ENCODE measurements around the gene ERCC6L2. TPM values are rescaled to one million over a fixed set of nuclear protein-coding genes. Genes with fewer than 3 reads are reported as not detected.

The ERCC6L2 gene
- total RNA-seq, 3 donors from 2014 or later (not counting 1 experiment from before 2014, with no cell fraction given), result 37.1 to 45.8 (median 38.6) TPM

DNA sequence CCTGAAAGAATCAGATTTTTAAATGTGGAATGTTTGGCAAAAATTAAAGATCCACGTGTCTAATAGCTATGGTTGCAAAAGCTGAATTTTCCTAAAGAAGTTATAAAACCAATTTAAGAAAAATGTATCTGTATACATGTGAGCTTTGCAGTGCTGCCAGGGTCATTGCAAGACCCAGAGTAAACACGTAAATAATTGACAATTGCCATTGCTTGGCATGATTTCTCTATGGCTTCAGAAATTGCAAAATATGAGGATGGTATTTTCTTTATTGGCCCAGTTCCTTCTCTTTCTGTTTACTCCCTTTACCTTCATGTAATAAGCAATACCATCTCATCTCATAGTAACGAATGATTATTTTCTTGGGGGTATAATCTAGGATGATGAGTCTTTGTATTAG, 123.9 kb downstream of the ERCC6L2 start:
- Mint-ChIP-seq H3K4me3 (no peak overlapping the region), H3K36me3 (peaks cover 26% of the 10 kb centered on the region), H3K4me1 (peaks cover 4 to 7% of the 10 kb centered on the region in 2 donors), H3K9me3 (peaks cover 4 to 5% of the 10 kb centered on the region in 2 donors), H3K27me3 (ENCODE audit: low read depth in 2 of 2) (no peaks in the 10 kb centered on the region), H3K27ac (no peak overlapping the region)
- H3K27ac ChIP-seq (ENCODE audit: low read length), result no peak overlapping the region
- TF ChIP-seq, protein P1, sequence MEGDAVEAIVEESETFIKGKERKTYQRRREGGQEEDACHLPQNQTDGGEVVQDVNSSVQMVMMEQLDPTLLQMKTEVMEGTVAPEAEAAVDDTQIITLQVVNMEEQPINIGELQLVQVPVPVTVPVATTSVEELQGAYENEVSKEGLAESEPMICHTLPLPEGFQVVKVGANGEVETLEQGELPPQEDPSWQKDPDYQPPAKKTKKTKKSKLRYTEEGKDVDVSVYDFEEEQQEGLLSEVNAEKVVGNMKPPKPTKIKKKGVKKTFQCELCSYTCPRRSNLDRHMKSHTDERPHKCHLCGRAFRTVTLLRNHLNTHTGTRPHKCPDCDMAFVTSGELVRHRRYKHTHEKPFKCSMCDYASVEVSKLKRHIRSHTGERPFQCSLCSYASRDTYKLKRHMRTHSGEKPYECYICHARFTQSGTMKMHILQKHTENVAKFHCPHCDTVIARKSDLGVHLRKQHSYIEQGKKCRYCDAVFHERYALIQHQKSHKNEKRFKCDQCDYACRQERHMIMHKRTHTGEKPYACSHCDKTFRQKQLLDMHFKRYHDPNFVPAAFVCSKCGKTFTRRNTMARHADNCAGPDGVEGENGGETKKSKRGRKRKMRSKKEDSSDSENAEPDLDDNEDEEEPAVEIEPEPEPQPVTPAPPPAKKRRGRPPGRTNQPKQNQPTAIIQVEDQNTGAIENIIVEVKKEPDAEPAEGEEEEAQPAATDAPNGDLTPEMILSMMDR (IDR thresholded peaks at IDR 0.05), result no peak
- intact Hi-C loops (cut with micrococcal nuclease), result no loop called here
- peaks cover 9% of the 10 kb centered on the region for H3K9me3 ChIP-seq (ENCODE audit: control insufficient read depth, insufficient read depth, low read length)
- H3K36me3 ChIP-seq (ENCODE audit: control insufficient read depth, insufficient read depth, low read length), result no peaks in the 10 kb centered on the region
- H3K27me3 ChIP-seq (ENCODE audit: control insufficient read depth, insufficient read depth, low read length), result no peaks in the 10 kb centered on the region
- ATAC-seq (no peak), DNase-seq (no peak)
- H3K4me1 ChIP-seq (ENCODE audit: control insufficient read depth, insufficient read depth, low read length), result no peaks in the 10 kb centered on the region
- 100% methylated on average over 2 of the region's 3 CpGs for WGBS (ENCODE audit: insufficient coverage)
- no peak overlapping the region for H3K4me3 ChIP-seq (ENCODE audit: low read length)

- TF ChIP-seq, protein P1 (IDR thresholded peaks at IDR 0.05), result no peak
- Mint-ChIP-seq H3K4me3 (no peak overlapping the region), H3K27ac (no peak overlapping the region), H3K27me3 (ENCODE audit: low read depth in 2 of 2) (no peaks in the 10 kb centered on the region), H3K4me1 (peaks cover 0 to 21% of the 10 kb centered on the region in 2 donors), H3K36me3 (peaks cover 16% of the 10 kb centered on the region), H3K9me3 (peaks cover 4 to 5% of the 10 kb centered on the region in 2 donors)
- Histone ChIP-seq H3K4me3 (ENCODE audit: low read length) (no peak overlapping the region), H3K27ac (ENCODE audit: low read length) (no peak overlapping the region), H3K36me3 (ENCODE audit: control insufficient read depth, insufficient read depth, low read length) (peaks cover 2% of the 10 kb centered on the region), H3K9me3 (ENCODE audit: control insufficient read depth, insufficient read depth, low read length) (peaks cover 9% of the 10 kb centered on the region), H3K4me1 (ENCODE audit: control insufficient read depth, insufficient read depth, low read length) (peaks cover 16% of the 10 kb centered on the region), H3K27me3 (ENCODE audit: control insufficient read depth, insufficient read depth, low read length) (no peaks in the 10 kb centered on the region)
- WGBS (ENCODE audit: insufficient coverage), result 56% methylated on average over 1 of the region's 2 CpGs
- DNase-seq, result no peak
- intact Hi-C loops (cut with micrococcal nuclease), result no loop called here
- ATAC-seq, result no peak
Measured at GRCh38 chr9:96004379-96004778, 128.9 kb downstream of the ERCC6L2 start.

GRCh38 chr9:96006296-96006879, 130.9 kb downstream of the ERCC6L2 start:
- intact Hi-C loops (cut with micrococcal nuclease), result loop anchor here (5.0 kb wide), 1 partner anchor 279 kb away; no protein-coding TSS in a partner anchor
- no peak for ATAC-seq
- Histone ChIP-seq H3K27me3 (ENCODE audit: control insufficient read depth, insufficient read depth, low read length) (no peaks in the 10 kb centered on the region), H3K36me3 (ENCODE audit: control insufficient read depth, insufficient read depth, low read length) (peaks cover 2% of the 10 kb centered on the region), H3K27ac (ENCODE audit: low read length) (no peak overlapping the region), H3K4me1 (ENCODE audit: control insufficient read depth, insufficient read depth, low read length) (peaks cover 34% of the 10 kb centered on the region), H3K9me3 (ENCODE audit: control insufficient read depth, insufficient read depth, low read length) (peaks cover 9% of the 10 kb centered on the region), H3K4me3 (ENCODE audit: low read length) (no peak overlapping the region)
- Mint-ChIP-seq H3K4me1 (peaks cover 0 to 41% of the 10 kb centered on the region in 2 donors), H3K36me3 (peaks cover 16% of the 10 kb centered on the region), H3K27ac (no peak overlapping the region), H3K4me3 (no peak overlapping the region), H3K27me3 (ENCODE audit: low read depth in 2 of 2) (no peaks in the 10 kb centered on the region), H3K9me3 (peaks cover 4 to 5% of the 10 kb centered on the region in 2 donors)
- TF ChIP-seq, protein P1 (IDR thresholded peaks at IDR 0.05), result no peak
- DNase-seq, result no peak
- WGBS (ENCODE audit: insufficient coverage), result 90% methylated on average over 9 of the region's 9 CpGs

GRCh38 chr9:96006961-96007360, 131.5 kb downstream of the ERCC6L2 start:
- H3K9me3 ChIP-seq (ENCODE audit: control insufficient read depth, insufficient read depth, low read length), result peaks cover 6% of the 10 kb centered on the region
- Mint-ChIP-seq H3K27me3 (ENCODE audit: low read depth in 2 of 2) (no peaks in the 10 kb centered on the region), H3K4me3 (no peak overlapping the region), H3K4me1 (peaks cover 0 to 46% of the 10 kb centered on the region in 2 donors), H3K36me3 (peaks cover 15% of the 10 kb centered on the region), H3K27ac (no peak overlapping the region), H3K9me3 (peaks cover 4 to 5% of the 10 kb centered on the region in 2 donors)
- intact Hi-C loops (cut with micrococcal nuclease), result loop anchor here (5.0 kb wide), 1 partner anchor 280 kb away; no protein-coding TSS in a partner anchor
- ATAC-seq (no peak), DNase-seq (no peak)
- H3K4me3 ChIP-seq (ENCODE audit: low read length), result no peak overlapping the region
- H3K27me3 ChIP-seq (ENCODE audit: control insufficient read depth, insufficient read depth, low read length), result no peaks in the 10 kb centered on the region
- H3K36me3 ChIP-seq (ENCODE audit: control insufficient read depth, insufficient read depth, low read length), result peaks cover 2% of the 10 kb centered on the region
- H3K27ac ChIP-seq (ENCODE audit: low read length), result no peak overlapping the region
- peaks cover 34% of the 10 kb centered on the region for H3K4me1 ChIP-seq (ENCODE audit: control insufficient read depth, insufficient read depth, low read length)
- TF ChIP-seq, protein P1 (IDR thresholded peaks at IDR 0.05), result no peak
